Transverse colon (tissue), 4 donors: ENCODE measurements around the gene NR3C1. TPM values are rescaled to one million over a fixed set of nuclear protein-coding genes. Genes with fewer than 3 reads are reported as not detected.
A peak's percentile ranks its signal among the peaks of the same experiment; 100 is the strongest.

Experiments used
- DNase-seq: peaks from one replicate; pipeline ENCODE4 v3.0.0-alpha.2; 2019
- H3K27ac ChIP-seq, 4 donors: fragments of 200-600 bp; sonication (generic); 2 replicates each; pipeline ENCODE4 v1.5.1; 2016 to 2018; ENCODE audit warnings: inconsistent platforms in 4 of 4
- H3K27me3 ChIP-seq: fragments of 200-600 bp; sonication (generic); 2 replicates; pipeline ENCODE4 v1.5.1; 2017; ENCODE audit warnings: inconsistent platforms
- H3K36me3 ChIP-seq, 4 donors: fragments of 200-600 bp; sonication (generic); 2 replicates each; pipeline ENCODE4 v1.5.1; 2017 to 2019; ENCODE audit warnings: inconsistent platforms in 4 of 4
- H3K4me1 ChIP-seq, 4 donors: fragments of 200-600 bp; sonication (generic); 2 replicates each; pipeline ENCODE4 v1.5.1; 2017 to 2020; ENCODE audit warnings: inconsistent platforms in 4 of 4
- H3K4me3 ChIP-seq, 4 donors: fragments of 200-600 bp; sonication (generic); 1 replicate in 1 of 4; 2 replicates in 3 of 4; pipeline versions ENCODE4 v1.5.1 to v1.6.1; 2017 to 2019; ENCODE audit warnings: inconsistent platforms in 4 of 4
- H3K9me3 ChIP-seq, 2 donors: fragments of 200-600 bp; sonication (generic); 2 replicates each; pipeline ENCODE4 v1.5.1; 2017 to 2019; ENCODE audit warnings: inconsistent platforms in 2 of 2
- CTCF ChIP-seq, 5 experiments: fragments of 200-600 bp in 3 of 5; fragments of 450-650 bp in 2 of 5; sonication (generic) in 3 of 5; IDR thresholded peaks; 1 replicate in 2 of 5; 2 replicates in 3 of 5; pipeline ENCODE4 v1.5.1; 2016 to 2017; ENCODE audit warnings: antibody characterized with exemption in 5 of 5, inconsistent platforms in 3 of 5, mild to moderate bottlenecking in 2 of 5, moderate library complexity in 1 of 5
- EP300 ChIP-seq: sonication (generic); formaldehyde crosslinking; IDR thresholded peaks from one replicate; pipeline ENCODE4 v1.6.1; 2017; ENCODE audit warnings: antibody characterized with exemption, low read depth
- POLR2A ChIP-seq: fragments of 450-650 bp; IDR thresholded peaks from one replicate; pipeline ENCODE4 v1.6.1; 2016; ENCODE audit warnings: antibody characterized with exemption, mild to moderate bottlenecking, moderate library complexity
- POLR2AphosphoS5 ChIP-seq, 3 donors: sonication (generic); formaldehyde crosslinking; IDR thresholded peaks; one replicate each; pipeline ENCODE4 v1.6.1; 2016; ENCODE audit warnings: antibody characterized with exemption in 3 of 3
- WGBS, 2 donors: methylation state at CpG; one replicate each; pipeline ENCODE4 v1.1.5; 2018; ENCODE audit warnings: low coverage in 1 of 2; 5-methylcytosine and 5-hydroxymethylcytosine counted together
- in situ Hi-C, 4 donors: fragments of 200-750 bp; cut with MboI; loops; one replicate each; pipeline versions ENCODE4 v1.15.0 to v1.15.1; 2017; ENCODE audit warnings: low sequenced_read_pairs in 3 of 4, low pct_ligation_motif_present in 1 of 4, low pct_unique_long_range_greater_than_20kb in 1 of 4
- intact Hi-C: fragments of 100-400 bp; cut with DNase I; formaldehyde crosslinking; loops from one replicate; pipeline ENCODE4 v1.15.1; 2023; ENCODE audit warnings: low total_unique reads
- total RNA-seq, 4 donors: library from RNA; depleted of rRNA; stranded (reverse); fragments of >200 nt; gene quantifications; one replicate each; pipeline ENCODE4 v1.1.0, GENCODE V29; 2016

NR3C1 gene
- total RNA-seq, 4 donors from 2014 or later, result 8.4 to 37.7 (median 30.3) TPM

GRCh38 chr5:143247134-143247815 lies 156.2 kb downstream of the NR3C1 start:
- Histone ChIP-seq H3K4me3 (no peak overlapping the region), H3K36me3 (no peaks in the 10 kb centered on the region), H3K4me1 (peaks cover 0 to 4% (median 3%) of the 10 kb centered on the region in 4 donors), H3K27ac (no peak overlapping the region), H3K27me3 (no peaks in the 10 kb centered on the region), H3K9me3 (no peaks in the 10 kb centered on the region)
- intact Hi-C loops (no loop called here), in situ Hi-C loops (no loop called here)
- TF ChIP-seq EP300, result no peak
- no peak for TF ChIP-seq CTCF (IDR thresholded peaks at IDR 0.05)
- TF ChIP-seq POLR2AphosphoS5 (IDR thresholded peaks at IDR 0.05), result no peak
- TF ChIP-seq POLR2A, result no peak
- DNase-seq, result no peak
- WGBS, 2 donors, result 78 to 80% methylated on average over 1 of the region's 1 CpG

GRCh38 chr5:143245929-143246561 lies 157.4 kb downstream of the NR3C1 start:
- Histone ChIP-seq H3K4me3 (no peak overlapping the region), H3K27ac (no peak overlapping the region), H3K9me3 (no peaks in the 10 kb centered on the region), H3K4me1 (peaks cover 0 to 4% (median 3%) of the 10 kb centered on the region in 4 donors), H3K27me3 (no peaks in the 10 kb centered on the region), H3K36me3 (no peaks in the 10 kb centered on the region)
- no peak for TF ChIP-seq CTCF (IDR thresholded peaks at IDR 0.05)
- no peak for TF ChIP-seq POLR2AphosphoS5 (IDR thresholded peaks at IDR 0.05)
- TF ChIP-seq EP300, result no peak
- no peak for TF ChIP-seq POLR2A
- WGBS, 2 donors, result 94% methylated on average over 11 of the region's 11 CpGs; no CpG with 5 or more reads in 1 of the 2 donors
- intact Hi-C loops (no loop called here), in situ Hi-C loops (no loop called here)
- no peak for DNase-seq

GRCh38 chr5:143244990-143245389 lies 158.5 kb downstream of the NR3C1 start:
- no peak for DNase-seq
- 72 to 100% methylated on average over 1 to 2 of the region's 2 CpGs for WGBS, 2 donors
- Histone ChIP-seq H3K27ac (peak overlapping the region; percentile 66 to 76 (median 75)), H3K4me3 (no peak overlapping the region), H3K36me3 (no peaks in the 10 kb centered on the region), H3K9me3 (no peaks in the 10 kb centered on the region), H3K27me3 (no peaks in the 10 kb centered on the region), H3K4me1 (peaks cover 0 to 4% (median 3%) of the 10 kb centered on the region in 4 donors)
- TF ChIP-seq POLR2A (no peak), EP300 (no peak)
- in situ Hi-C loops (no loop called here), intact Hi-C loops (no loop called here)

- Histone ChIP-seq H3K9me3 (no peaks in the 10 kb centered on the region), H3K27me3 (no peaks in the 10 kb centered on the region), H3K27ac (peak overlapping the region; percentile 66 to 76 (median 75)), H3K4me1 (peaks cover 0 to 4% (median 2%) of the 10 kb centered on the region in 4 donors), H3K36me3 (no peaks in the 10 kb centered on the region), H3K4me3 (peak overlapping the region in 1 of 4 donors; percentile 10)
- WGBS, 2 donors, result 51 to 75% methylated on average over 11 to 16 of the region's 16 CpGs
- peak; percentile 29 for DNase-seq
- in situ Hi-C loops (no loop called here), intact Hi-C loops (no loop called here)
- TF ChIP-seq POLR2AphosphoS5 (IDR thresholded peaks at IDR 0.05) (peak in 1 of 3 donors; percentile 31), POLR2A (no peak)
These were observed 159.3 kb downstream of the NR3C1 start for GRCh38 chr5:143244000-143244736.

GRCh38 chr5:143243103-143243502 lies 160.4 kb downstream of the NR3C1 start:
- in situ Hi-C loops, result no loop called here
- H3K4me3 ChIP-seq, result no peak overlapping the region
- TF ChIP-seq CTCF (IDR thresholded peaks at IDR 0.05), result no peak
- no peak for TF ChIP-seq POLR2A
- no peak for TF ChIP-seq POLR2AphosphoS5 (IDR thresholded peaks at IDR 0.05)
- TF ChIP-seq EP300, result no peak
- no peaks in the 10 kb centered on the region for H3K27me3 ChIP-seq
- H3K36me3 ChIP-seq, result no peaks in the 10 kb centered on the region
- WGBS, 2 donors, result 93 to 100% methylated on average over 1 to 6 of the region's 6 CpGs
- H3K4me1 ChIP-seq, result peaks cover 0 to 4% (median 2%) of the 10 kb centered on the region in 4 donors
- DNase-seq, result no peak
- no peaks in the 10 kb centered on the region for H3K9me3 ChIP-seq
- intact Hi-C loops, result no loop called here
- peak overlapping the region in 2 of 4 donors; percentile 75 to 76 for H3K27ac ChIP-seq
